NK-92 (cell line): ENCODE measurements around the gene PAXX.

Experiments
- DNase-seq: peaks from one replicate; lab custom pipeline; 2025; ENCODE audit not compliant: unreplicated experiment; lab: John Stamatoyannopoulos, UW

The PAXX gene, protein sequence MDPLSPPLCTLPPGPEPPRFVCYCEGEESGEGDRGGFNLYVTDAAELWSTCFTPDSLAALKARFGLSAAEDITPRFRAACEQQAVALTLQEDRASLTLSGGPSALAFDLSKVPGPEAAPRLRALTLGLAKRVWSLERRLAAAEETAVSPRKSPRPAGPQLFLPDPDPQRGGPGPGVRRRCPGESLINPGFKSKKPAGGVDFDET

DNA sequence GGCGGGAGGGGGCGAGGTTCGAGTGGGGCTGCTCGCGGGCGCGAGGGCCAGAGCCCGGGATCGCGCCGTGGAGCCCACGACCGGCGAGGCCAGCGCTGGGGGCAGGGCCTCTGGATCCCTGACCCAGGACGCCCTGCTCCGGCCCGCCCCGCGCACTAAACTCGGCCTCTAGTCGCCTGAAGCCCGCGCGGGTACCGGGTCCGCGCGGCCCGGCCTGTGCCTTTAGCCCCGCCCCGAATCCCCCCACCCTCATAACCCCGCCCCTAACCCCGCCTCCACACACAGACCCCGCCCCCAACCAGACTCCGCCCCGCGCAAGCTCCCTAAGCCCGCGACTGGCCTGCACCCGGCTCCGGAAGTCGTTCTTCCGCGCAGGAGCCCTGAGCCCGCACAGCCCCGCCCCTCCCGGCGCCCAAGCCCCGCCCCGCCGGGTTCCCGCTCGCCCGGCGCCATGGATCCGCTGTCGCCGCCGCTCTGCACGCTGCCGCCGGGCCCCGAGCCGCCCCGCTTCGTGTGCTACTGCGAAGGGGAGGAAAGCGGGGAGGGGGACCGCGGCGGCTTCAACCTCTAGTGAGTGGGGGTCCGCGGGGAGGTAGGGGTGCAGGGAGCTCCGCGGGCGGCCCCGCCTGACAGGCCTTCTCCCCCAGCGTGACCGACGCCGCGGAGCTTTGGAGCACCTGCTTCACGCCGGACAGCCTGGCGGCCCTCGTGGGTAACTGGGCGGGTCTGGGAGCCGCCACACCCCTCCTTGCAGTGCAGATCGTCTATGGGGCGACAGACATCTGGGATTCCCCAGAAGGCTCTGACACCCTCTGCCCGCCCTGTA lies at the start of gene PAXX:
PAXX (plus strand) TSS at position 430 of the 826 bp plus-strand sequence; CDS start at position 452, 22 bp downstream.
- DNase-seq, result peak; percentile 28

DNA sequence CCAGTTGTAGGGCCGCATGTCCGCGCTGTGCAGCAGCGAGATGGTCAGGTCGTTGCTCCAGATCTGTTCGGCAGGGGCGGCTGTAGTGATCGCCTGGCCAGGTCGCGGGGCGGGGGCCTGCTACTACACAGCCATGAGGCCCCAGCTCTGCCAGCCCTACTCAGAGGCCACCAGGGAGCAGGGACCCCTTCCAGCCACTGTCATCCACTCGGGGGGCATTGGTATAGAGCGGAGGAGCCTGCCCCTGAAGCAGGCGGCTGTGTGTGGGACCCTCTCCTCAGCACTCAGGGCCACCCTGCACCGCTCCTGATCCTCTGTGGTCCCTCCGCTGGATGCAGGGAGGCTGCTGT lies 49.4 kb upstream of the PAXX start:
- no peak for DNase-seq

DNA sequence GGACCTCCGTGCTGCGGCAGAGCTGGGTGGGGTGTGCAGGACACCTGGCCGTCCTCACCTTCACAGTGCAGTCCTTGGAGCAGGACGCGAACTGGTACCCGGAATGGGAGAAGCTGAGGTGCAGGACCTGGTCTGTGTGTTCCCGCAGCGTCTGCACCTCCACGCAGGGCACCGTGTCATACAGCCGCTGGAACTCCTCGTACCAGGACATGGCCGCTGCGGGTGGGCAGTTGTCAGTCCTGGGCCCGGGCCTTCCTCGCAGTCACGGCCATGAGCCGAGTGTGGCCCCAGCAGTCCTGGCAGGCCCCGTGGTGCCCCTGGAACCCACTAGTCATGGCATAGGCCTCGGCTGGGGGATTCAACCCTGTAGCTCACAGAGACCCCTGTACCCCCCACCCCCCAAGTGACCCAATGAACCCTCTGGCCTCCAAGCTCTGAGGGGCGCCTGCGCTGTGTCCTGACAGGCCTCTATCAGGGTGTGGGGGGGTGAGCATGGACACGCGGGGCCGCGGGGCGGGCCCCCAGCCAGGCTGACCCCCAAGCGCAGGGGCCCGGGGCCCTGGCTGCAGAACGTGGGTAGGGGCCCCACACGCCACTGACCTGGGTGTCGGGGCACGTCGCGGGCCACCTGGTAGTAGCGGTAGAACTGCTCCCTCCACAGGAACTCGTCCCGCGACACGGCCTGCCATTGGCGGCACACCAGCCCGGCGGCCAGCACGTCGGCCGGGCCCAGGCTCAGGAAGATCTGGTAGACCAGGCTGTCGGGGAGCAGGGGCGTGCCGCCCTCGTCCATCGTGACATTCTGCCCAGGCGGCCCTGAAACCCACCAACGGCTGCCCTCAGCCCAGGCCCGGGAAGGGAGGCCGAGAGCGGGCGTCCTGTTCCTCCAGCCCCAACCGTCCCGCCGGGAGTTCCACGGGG lies 48.7 kb upstream of the PAXX start:
- no peak for DNase-seq

DNA sequence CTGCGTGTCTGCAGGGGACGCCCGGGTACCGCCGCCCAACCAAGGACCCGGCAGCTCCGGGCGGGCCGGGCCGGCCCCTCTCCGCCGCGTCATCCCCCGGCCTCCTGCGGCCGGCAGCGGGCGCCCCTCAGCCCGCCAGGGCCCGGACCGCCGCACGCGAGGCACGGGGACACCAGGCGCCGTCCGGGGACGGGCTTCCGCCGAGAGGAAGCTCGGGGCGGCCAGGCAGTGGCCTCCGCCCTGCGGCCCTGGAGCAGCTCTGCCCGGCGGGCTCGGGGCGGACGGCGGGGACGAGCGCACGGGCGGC lies 48.1 kb upstream of the PAXX start:
- no peak for DNase-seq

DNA sequence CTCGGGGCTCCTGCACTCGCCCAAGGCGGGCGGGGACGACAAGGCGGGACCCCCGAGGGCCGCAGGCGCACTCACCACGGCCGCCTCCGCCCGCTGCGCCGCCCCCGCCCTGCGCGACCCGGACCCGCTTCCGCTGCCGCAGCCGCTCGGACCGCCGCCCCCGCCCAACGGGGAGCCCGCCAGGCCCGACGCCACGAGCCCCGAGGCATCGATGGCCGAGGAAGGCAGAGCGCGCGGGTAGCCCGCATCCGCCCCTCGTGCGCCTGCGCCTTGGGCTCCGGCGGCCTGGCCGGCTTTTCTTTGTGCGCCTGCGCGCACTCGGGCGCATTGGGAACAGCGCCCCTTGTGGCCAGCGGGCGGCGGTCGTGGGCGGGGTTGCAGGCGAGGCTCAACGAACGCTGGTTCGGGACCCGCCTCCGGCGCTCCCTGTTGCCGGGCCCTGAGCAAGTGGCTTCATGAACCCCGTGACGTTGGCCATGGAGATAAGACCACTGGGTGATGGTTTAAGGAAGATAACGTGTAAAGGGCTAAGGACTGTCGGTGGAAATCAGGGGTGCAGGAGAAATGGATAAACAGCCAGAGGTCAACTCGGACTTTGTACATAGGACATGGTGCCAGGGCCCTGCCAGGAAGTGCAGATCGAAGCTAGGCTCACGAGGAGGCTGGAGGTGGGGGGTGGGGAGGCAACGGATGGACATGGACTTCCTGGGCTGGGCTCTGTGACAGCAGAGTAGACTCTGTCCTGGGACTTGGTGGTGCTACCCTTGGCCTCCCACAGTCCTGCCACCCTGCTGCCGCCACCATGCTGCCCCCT lies 47.5 kb upstream of the PAXX start, which contains the start of the genes C8G and FBXW5:
C8G (plus strand) TSS at position 725 of the 814 bp plus-strand sequence; CDS start at position 803, 78 bp downstream.
FBXW5 (minus strand) TSS at position 220 of the 814 bp plus-strand sequence. CDS start 655 bp downstream, outside the sequence.
- peak; percentile 62 for DNase-seq

DNA sequence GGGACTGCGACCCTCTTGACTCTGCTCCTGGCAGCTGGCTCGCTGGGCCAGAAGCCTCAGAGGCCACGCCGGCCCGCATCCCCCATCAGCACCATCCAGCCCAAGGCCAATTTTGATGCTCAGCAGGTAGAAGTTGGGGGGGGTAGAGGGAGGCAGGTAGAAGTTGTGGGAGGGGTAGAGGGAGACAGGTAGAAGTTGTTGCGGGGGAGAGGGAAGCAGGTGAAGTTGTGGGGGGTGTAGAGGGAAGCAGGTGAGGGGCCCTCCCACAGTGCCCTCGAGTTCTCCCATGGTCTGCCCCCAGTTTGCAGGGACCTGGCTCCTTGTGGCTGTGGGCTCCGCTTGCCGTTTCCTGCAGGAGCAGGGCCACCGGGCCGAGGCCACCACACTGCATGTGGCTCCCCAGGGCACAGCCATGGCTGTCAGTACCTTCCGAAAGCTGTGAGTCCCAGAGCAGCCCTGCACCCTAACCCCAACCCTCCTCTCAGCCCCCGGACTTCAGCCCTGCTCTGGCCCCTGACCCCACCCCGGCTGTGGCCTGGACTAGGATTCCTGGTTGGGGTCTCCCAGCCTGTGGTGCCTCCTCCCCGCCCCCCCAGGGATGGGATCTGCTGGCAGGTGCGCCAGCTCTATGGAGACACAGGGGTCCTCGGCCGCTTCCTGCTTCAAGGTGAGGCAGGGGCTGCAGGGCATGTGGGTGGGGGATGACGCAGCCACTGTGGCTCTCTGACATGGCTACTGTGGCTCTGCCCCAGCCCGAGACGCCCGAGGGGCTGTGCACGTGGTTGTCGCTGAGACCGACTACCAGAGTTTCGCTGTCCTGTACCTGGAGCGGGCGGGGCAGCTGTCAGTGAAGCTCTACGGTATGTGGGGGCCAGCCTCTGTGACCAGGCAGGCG lies 46.6 kb upstream of the PAXX start:
- no peak for DNase-seq

DNA sequence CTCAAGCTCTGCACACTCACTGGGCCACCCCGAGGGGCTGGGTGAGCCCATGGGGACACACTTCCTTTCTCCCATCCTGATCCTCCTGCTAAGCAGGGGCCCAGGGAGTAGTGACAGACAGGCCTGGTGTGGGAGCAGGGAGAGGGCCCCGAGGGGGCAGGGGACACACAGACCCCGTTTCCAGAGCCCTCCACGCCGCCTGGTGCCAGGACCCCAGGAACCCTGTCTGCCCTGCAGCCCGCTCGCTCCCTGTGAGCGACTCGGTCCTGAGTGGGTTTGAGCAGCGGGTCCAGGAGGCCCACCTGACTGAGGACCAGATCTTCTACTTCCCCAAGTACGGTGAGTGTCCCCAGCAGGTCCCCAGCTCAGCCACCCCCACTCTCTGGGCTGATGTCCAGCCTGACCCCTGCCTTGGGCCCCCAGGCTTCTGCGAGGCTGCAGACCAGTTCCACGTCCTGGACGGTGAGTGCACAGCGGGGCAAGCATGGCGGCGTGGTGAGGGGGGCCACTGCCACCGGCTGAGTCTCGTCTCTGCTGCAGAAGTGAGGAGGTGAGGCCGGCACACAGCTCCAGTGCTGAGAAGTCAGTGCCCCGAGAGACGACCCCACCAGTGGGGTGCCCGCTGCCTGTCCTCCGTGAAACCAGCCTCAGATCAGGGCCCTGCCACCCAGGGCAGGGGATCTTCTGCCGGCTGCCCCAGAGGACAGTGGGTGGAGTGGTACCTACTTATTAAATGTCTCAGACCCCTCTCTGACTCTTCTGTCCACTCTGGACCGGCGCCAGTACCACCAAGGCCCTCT lies 45.8 kb upstream of the PAXX start:
- DNase-seq, result no peak

DNA sequence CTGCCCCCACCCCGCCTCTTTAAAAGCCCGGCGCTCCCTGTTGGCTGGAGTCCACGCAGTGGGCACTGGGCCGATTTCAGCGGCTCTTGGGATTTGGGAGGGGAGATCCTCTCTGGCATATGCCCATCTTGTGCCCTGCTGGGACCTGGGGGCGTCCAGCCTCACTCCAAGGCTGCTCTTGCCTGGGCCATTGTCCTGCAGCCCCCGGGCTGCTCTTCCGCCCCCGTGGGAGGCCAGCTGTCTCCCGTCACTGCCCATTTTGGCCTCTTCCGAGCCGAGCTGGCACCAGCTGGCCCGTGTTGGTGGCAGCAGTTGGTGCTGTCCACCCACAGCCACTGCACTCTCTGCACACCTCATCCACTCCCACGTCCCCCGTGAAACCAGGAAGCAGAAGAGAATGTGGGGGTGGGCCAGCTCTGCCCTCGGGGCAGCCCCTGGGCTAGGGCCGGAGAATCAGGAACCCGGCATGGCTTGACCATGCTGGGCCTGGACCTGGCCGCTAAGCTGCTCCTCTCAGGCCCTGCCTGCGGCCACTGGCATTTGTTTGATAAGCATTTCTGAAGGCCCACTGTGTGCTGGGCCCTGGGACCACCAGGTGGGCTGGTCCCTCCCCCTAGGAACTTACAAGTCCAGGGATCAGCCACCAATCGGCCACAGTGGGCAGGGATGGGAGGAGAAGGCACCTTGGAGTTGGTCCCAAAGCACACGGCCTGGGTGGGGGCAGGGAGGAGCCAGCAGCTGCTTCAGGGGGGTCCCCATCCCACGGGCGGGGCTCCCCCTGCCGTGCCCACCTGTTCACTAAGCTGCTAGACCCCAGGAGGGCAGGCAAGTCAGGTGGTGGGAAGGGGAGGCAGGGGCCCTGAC lies 45.0 kb upstream of the PAXX start:
- no peak for DNase-seq

DNA sequence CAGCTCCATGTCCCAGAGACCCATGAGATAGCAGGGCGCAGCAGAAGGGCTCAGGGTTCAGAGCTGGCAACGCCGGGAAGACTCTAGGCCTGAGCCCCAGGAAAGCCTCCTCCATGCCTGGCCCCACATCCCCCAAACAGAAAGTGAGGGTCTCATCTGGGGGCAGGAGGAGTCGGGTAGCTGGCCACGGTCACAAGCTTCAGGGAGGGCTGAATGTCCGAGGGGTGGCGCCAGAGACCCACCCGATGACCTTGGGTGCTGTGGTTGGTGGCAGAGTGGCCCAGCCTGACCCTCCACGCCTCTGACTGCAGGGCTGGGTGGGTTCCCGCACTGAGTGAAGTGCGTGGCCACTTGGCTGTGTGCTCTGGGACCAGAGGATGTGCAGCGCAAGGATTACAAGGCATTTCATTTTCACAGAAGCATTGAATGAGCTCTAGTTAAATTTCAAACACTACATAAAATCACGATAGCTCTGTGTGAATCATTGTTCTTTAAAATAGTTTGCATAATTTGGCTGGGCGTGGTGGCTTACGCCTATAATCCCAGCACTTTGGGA lies 44.2 kb upstream of the PAXX start:
- DNase-seq, result no peak

DNA sequence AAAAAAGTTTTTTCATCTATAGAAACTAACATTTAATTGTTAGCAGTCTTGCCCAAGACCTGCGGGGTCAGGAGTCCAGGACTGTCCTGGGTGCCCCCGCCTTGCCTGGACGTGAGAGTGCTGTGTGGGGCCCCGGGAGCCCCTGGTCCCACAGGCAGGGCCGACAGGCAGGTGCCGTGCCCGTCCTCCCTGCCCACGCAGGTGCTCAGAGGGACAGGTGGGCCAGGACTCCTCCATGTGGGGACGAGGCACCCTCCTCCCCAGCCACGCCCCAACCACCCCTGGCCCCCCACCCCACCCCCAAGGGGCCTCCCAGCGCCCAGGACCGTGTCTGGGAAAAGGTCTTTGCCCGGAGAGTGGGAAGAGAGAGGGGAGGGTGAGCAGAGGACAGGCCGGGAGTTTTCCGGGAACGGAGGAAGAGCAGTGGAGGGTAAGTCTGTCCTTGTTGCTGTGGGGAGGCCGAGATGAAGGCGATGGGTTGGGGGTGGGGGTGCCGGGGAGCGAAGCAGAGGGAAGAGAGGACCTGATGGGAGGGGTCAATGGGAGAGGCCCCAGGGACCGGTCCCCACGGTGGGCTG lies 42.9 kb upstream of the PAXX start:
- DNase-seq, result no peak

DNA sequence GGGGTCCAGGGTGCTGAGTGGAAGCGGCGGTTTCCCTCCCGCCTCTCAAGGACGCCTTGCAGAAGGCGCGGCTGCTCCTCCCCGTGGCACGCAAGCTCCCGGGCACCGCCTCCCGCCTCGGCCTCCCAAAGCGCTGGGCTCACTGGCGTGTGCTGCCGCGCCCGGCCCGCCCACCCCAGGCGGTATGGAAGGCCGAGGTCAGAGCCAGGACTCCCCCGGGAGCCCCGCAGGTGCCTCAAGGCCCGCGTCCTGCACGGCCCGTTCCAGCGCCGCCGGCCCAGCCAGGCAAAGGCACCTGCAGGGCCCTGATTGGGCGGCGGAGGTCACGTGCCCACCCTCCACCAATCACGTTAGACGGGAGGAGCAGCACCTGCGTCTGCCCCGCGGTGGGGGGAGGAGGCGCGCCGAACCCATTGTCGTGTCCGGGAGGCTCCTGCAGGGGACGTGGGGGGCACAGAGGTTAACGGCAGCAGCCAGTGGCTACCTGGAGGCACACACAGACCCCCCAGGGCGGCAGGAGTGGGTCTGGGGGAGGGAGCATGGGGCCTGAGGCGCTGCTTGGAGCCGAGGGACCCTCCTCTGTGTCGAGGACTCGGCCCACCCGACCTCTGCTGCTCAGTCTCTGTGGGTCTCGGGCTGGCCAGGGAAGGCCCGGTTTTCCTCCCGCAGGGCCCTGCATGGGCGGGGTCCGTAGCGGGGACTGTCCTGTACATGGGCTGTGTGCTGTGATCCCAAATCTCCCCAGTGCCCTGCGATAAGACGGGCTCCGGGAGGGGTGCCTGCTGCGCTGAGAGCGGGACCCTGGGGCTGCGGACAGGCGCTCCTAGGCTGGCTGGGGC lies 42.2 kb upstream of the PAXX start:
- DNase-seq, result peak; percentile 87

DNA sequence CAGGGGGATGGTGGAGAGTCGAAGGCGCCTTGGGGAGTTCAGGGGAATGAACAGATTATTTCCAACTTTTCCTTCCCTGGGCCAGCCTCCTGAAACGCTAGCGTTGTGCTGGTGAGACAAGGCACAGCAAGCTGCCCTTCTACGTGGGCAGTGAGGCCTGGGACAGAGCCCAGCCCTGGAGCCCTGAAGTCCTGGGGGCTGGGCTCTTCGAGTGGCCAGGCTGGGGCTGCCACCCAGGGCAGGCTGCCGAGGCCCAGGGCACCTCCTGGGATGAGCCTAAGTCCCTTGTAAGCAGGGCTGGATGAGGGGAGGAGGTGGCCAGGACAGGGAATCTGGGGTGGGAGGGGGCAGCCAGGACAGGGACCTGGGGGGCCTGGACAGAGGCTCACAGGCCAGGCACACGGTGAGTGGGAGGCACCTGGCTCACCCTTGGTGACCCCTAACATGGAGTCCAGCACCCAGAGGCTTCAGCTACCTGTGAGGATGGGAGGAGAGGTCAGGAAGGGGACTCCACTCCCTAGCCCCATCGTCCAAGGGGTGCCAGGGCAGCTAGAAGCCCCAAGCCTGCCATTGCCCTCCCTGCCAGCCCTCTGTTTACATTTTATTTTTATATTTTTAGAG lies 41.5 kb upstream of the PAXX start:
- no peak for DNase-seq

DNA sequence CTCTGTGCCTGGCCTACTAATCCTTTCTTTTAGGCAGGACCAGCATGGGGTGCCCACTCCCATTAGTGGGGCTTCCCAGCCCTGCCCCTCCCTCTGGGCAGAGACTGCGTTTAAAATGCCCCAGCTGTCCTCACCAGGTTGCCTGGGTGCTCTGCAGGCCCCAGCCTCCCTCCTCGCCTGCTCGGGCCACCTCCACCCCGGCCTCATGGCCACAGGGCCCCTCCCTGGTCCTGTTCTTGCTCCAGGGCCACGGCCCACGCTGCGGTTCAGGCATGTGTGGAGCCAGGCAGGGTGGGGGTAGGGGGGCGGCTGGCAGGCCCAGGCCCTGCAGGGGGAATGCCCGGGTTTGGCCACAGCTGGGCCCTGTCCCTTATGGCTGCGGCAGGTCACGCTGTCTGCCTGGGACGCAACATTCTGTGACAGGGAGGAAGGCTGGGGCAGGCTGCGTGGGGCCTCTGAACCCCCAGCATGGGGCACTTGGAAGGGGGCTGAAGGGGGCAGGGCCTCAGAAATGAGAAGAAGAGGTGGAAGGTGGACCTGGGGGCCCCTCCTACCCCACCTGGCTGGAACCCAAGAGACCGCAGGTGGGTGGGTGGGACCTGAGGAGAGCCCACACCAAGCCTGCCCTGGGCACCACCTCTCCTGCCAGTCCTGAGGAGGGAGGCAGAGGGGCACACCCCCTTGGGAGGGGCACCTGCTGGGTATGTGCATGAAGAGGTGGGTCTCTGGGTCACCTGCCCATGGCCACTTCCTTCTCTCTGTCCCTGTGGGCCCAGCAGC lies 40.5 kb upstream of the PAXX start, which contains the start of gene LCN12:
LCN12 (plus strand) TSS at position 733 of the 780 bp plus-strand sequence. CDS start 55 bp downstream, outside the sequence.
- no peak for DNase-seq

DNA sequence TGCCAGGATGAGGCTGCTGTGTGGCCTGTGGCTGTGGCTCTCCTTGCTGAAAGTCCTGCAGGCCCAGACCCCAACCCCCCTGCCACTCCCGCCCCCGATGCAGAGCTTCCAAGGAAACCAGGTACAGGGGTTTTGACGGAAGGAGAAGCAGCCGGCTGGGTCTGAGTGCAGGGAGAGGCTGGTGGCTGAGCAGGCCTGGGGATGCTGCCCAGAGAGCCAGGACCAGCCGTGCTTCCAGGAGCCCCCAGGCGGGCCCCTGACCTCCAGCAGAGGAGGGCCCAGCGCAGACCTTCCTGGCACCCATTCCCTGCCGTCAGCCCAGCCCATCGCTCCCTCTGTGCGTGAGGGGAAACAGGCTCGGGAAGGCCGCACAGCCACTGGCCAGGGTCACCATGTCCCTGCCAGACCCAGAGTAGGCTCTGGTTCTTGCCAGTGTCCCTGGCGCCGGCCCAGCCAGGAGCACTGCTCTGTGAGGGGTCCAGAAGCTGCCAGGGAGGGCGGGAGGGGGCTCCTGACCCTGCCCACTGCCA lies 39.8 kb upstream of the PAXX start:
- no peak for DNase-seq
